HepG2 (cell line): Measurements from ENCODE around the gene LMF2. TPM values are rescaled to one million over a fixed set of nuclear protein-coding genes. Genes with fewer than 3 reads are reported as not detected.

Source experiments
- ARID2 ChIP-seq: sonication (generic); formaldehyde crosslinking; IDR thresholded peaks from 2 replicates; pipeline ENCODE4 v1.8.1; 2022; ENCODE audit warnings: mild to moderate bottlenecking, missing genetic modification reagents, borderline replicate concordance
- BCLAF1 ChIP-seq: fragments of 450-650 bp; IDR thresholded peaks from 2 replicates; pipeline ENCODE4 v1.6.1; 2017; ENCODE audit warnings: mild to moderate bottlenecking
- BRD4 ChIP-seq: sonication (generic); formaldehyde crosslinking; IDR thresholded peaks from 2 replicates; pipeline ENCODE4 v1.4.0; 2020; ENCODE audit warnings: missing genetic modification reagents
- HNF1B ChIP-seq: sonication (generic); formaldehyde crosslinking; IDR thresholded peaks from 2 replicates; pipeline ENCODE4 v1.5.1; 2020; ENCODE audit warnings: mild to moderate bottlenecking, moderate library complexity, missing genetic modification reagents
- MAF1 ChIP-seq: sonication (generic); formaldehyde crosslinking; IDR thresholded peaks from 2 replicates; pipeline ENCODE4 v1.5.0; 2020; ENCODE audit warnings: missing genetic modification reagents, borderline replicate concordance
- MXD3 ChIP-seq: IDR thresholded peaks from 2 replicates; pipeline ENCODE4 v1.6.1; 2016; ENCODE audit warnings: mild to moderate bottlenecking, missing biosample characterization, missing genetic modification reagents
- PRDM15 ChIP-seq: sonication (generic); formaldehyde crosslinking; IDR thresholded peaks from 2 replicates; pipeline ENCODE4 v1.4.0; 2020; ENCODE audit warnings: missing genetic modification reagents
- RCOR2 ChIP-seq: IDR thresholded peaks from 2 replicates; pipeline ENCODE4 v1.6.1; 2016; ENCODE audit warnings: missing biosample characterization, missing genetic modification reagents
- ZBTB43 ChIP-seq: sonication (generic); formaldehyde crosslinking; conservative IDR thresholded peaks from 2 replicates; pipeline ENCODE4 v1.4.0; 2020; ENCODE audit warnings: missing genetic modification reagents
- ZMYM3 ChIP-seq: sonication (generic); formaldehyde crosslinking; IDR thresholded peaks from 2 replicates; pipeline ENCODE4 v1.5.1; 2020; ENCODE audit warnings: mild to moderate bottlenecking, missing genetic modification reagents
- ZNF512B ChIP-seq: sonication (generic); formaldehyde crosslinking; IDR thresholded peaks from 2 replicates; pipeline ENCODE4 v1.5.1; 2020; ENCODE audit warnings: missing genetic modification reagents, mild to moderate bottlenecking, borderline replicate concordance
- ZNF704 ChIP-seq: sonication (generic); formaldehyde crosslinking; IDR thresholded peaks from 2 replicates; pipeline ENCODE4 v1.8.1; 2023; ENCODE audit warnings: mild to moderate bottlenecking, inconsistent platforms, moderate library complexity, missing genetic modification reagents, borderline replicate concordance
- polyA plus RNA-seq, 8 experiments: library from polyadenylated mRNA; depleted of rRNA in 3 of 8; stranded (reverse) in 7 of 8; unstranded in 1 of 8; fragments of >200 nt; fragmentation: Illumina TruSeq in 4 of 8; extraction: Trizol in 4 of 8; gene quantifications; 2 replicates each; pipeline versions ENCODE4 v1.2.1 to v1.2.3, GENCODE V29; 2011 to 2016; ENCODE audit warnings: low read depth in 4 of 8, missing spikeins in 1 of 8, mixed read lengths in 1 of 8; ENCODE audit not compliant: insufficient read depth in 1 of 8
- total RNA-seq, 5 experiments: library from RNA; depleted of rRNA; stranded (reverse); fragments of >200 nt; fragmentation: Illumina TruSeq; extraction: Trizol; gene quantifications; 2 replicates each; pipeline ENCODE4 v1.2.3, GENCODE V29; 2016; ENCODE audit warnings: low read depth in 1 of 5

The LMF2 gene
- total and polyA plus RNA-seq, 2 of the 13 experiments (the other 11 are each of a cell fraction or from before 2014, with no cell fraction given) = 23.3 to 30.6 TPM

- no peak for TF ChIP-seq MAF1 (CRISPR knock-in tag)
- TF ChIP-seq ZBTB43 (CRISPR knock-in tag) = no peak
- no peak for TF ChIP-seq PRDM15 (CRISPR knock-in tag)
- TF ChIP-seq BRD4 (CRISPR knock-in tag) = no peak
- peak; percentile 59 for TF ChIP-seq MXD3 (CRISPR knock-in tag)
- TF ChIP-seq ZNF704 (CRISPR knock-in tag) = no peak
- TF ChIP-seq ZMYM3 = 0 out of 2 replicates have a peak, but pooled peaks have one; percentile 31
- no peak for TF ChIP-seq BCLAF1
- no peak for TF ChIP-seq RCOR2 (CRISPR knock-in tag)
- no peak for TF ChIP-seq ZNF512B (CRISPR knock-in tag)
- TF ChIP-seq HNF1B = peak; percentile 69
- TF ChIP-seq ARID2 = peak; percentile 96
Observed at GRCh38 chr22:50485221-50486131, 22.0 kb downstream of the LMF2 start (continued).
